Central memory CD8-positive, alpha-beta T cell (primary cell): ENCODE measurements around the gene RAB18.

Experiments used
- ATAC-seq: fragments of 150-1000 bp; cut with Tn5 transposase; replicated peaks from 2 replicates; pipeline ENCODE4 v1.10.0; 2022; ENCODE audit warnings: mild to moderate bottlenecking, moderate FRiP score, moderate number of reproducible peaks; ENCODE audit not compliant: poor library complexity, severe bottlenecking; ENCODE audit errors: extremely low read depth
- DNase-seq, 2 donors: peaks; one replicate each; pipeline ENCODE4 v3.0.0; 2021; ENCODE audit warnings: low spot score in 2 of 2
- H3K27ac Mint-ChIP-seq: one replicate; pipeline ENCODE4 v1.8.0; 2022; ENCODE audit warnings: low read depth, mild to moderate bottlenecking, moderate library complexity, mixed read lengths
- H3K27me3 Mint-ChIP-seq: one replicate; pipeline ENCODE4 v1.8.0; 2022; ENCODE audit warnings: mixed read lengths
- H3K36me3 Mint-ChIP-seq: one replicate; pipeline ENCODE4 v1.8.0; 2022; ENCODE audit warnings: mild to moderate bottlenecking, moderate library complexity, mixed read lengths; ENCODE audit not compliant: insufficient read depth
- H3K4me1 Mint-ChIP-seq: one replicate; pipeline ENCODE4 v1.8.0; 2022; ENCODE audit warnings: mixed read lengths
- H3K4me3 Mint-ChIP-seq: one replicate; pipeline ENCODE4 v1.8.0; 2022; ENCODE audit warnings: mild to moderate bottlenecking, moderate library complexity, mixed read lengths
- H3K9me3 Mint-ChIP-seq: one replicate; pipeline ENCODE4 v1.8.0; 2022; ENCODE audit warnings: mixed read lengths

Gene RAB18

GRCh38 chr10:27512548-27512947 is 8.4 kb downstream of the RAB18 start:
- DNase-seq (no peak), ATAC-seq (no peak)
- Mint-ChIP-seq H3K9me3 (no peaks in the 10 kb centered on the region), H3K4me1 (peaks cover 66% of the 10 kb centered on the region), H3K27me3 (no peaks in the 10 kb centered on the region), H3K4me3 (no peak overlapping the region), H3K36me3 (peaks cover 51% of the 10 kb centered on the region), H3K27ac (no peak overlapping the region)

- peaks cover 49% of the 10 kb centered on the region for H3K36me3 Mint-ChIP-seq
- H3K9me3 Mint-ChIP-seq: no peaks in the 10 kb centered on the region
- peak overlapping the region; percentile 34 for H3K27ac Mint-ChIP-seq
- no peak for DNase-seq
- peaks cover 68% of the 10 kb centered on the region for H3K4me1 Mint-ChIP-seq
- peak overlapping the region; percentile 18 for H3K4me3 Mint-ChIP-seq
- ATAC-seq: no peak
- no peaks in the 10 kb centered on the region for H3K27me3 Mint-ChIP-seq
Observed at GRCh38 chr10:27513451-27514191, 9.5 kb downstream of the RAB18 start.

DNA sequence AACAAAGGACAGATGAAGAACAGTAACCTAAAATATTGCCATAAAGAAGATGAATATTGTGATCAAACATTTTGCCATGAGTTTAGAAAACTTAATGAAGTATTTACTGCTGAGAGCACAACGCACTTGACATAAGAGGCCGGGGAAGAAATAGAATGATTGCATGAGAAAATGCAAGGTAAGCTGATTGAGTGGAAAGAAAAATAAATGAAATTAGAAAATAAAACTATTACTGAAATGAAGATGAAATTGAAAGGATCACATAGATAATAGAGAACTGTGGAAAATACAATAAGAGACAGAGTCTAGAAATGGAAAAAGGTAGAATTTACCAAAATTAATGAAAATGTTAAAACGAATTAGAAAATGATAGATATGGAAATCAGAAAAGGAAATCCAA is 10.1 kb downstream of the RAB18 start:
- no peaks in the 10 kb centered on the region for H3K9me3 Mint-ChIP-seq
- peak overlapping the region; percentile 34 for H3K27ac Mint-ChIP-seq
- DNase-seq (no peak), ATAC-seq (no peak)
- H3K4me3 Mint-ChIP-seq: peak overlapping the region; percentile 9
- peaks cover 48% of the 10 kb centered on the region for H3K36me3 Mint-ChIP-seq
- no peaks in the 10 kb centered on the region for H3K27me3 Mint-ChIP-seq
- peaks cover 66% of the 10 kb centered on the region for H3K4me1 Mint-ChIP-seq

DNA sequence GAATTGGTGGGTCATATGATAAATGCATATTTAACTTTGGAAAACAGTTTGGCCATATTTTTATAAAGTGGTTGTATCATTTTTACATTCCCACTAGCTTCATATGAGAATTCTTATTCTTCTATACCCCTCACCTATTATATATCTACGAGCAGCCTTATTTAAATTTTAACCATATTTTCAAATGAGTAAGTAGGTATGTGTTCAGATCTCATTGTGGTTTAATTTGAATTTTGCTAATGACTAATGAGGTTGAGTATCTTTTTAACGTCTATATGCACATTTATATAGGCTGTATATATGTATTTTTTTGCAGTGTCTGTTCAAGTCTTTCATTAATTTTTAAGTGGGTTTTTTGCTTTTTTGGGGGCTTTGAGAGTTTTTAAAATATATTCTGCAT is 14.2 kb downstream of the RAB18 start:
- DNase-seq: no peak
- no peaks in the 10 kb centered on the region for H3K9me3 Mint-ChIP-seq
- no peaks in the 10 kb centered on the region for H3K27me3 Mint-ChIP-seq
- H3K36me3 Mint-ChIP-seq: peaks cover 23% of the 10 kb centered on the region
- H3K4me3 Mint-ChIP-seq: no peak overlapping the region
- ATAC-seq: no peak
- H3K27ac Mint-ChIP-seq: no peak overlapping the region
- peaks cover 78% of the 10 kb centered on the region for H3K4me1 Mint-ChIP-seq

GRCh38 chr10:27525819-27526218 is 21.7 kb downstream of the RAB18 start:
- H3K27me3 Mint-ChIP-seq: no peaks in the 10 kb centered on the region
- H3K9me3 Mint-ChIP-seq: no peaks in the 10 kb centered on the region
- peaks cover 12% of the 10 kb centered on the region for H3K36me3 Mint-ChIP-seq
- H3K27ac Mint-ChIP-seq: no peak overlapping the region
- peaks cover 84% of the 10 kb centered on the region for H3K4me1 Mint-ChIP-seq
- no peak overlapping the region for H3K4me3 Mint-ChIP-seq
- ATAC-seq: no peak
- no peak for DNase-seq

DNA sequence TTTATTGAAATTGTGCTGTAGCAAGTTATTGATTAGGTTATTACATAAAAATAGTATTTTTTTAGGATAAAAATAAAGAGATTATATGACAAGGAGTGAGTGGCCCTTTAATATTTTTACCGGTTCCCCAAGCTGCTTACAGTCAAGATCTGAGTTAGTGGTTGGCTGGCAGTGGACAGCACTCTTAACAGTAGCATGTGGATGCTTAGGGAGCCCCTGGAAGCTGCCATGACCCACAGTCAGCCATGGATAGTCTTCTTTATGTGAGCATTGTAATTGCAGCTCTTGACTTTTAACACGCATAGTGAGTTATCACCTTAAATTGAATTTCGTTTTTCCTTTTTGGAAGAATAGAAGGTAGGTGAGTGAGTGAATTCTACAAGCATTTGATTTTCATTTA is 22.1 kb downstream of the RAB18 start:
- no peak for ATAC-seq
- Mint-ChIP-seq H3K36me3 (peaks cover 12% of the 10 kb centered on the region), H3K4me1 (peaks cover 85% of the 10 kb centered on the region), H3K27ac (no peak overlapping the region), H3K4me3 (no peak overlapping the region), H3K9me3 (no peaks in the 10 kb centered on the region), H3K27me3 (no peaks in the 10 kb centered on the region)
- DNase-seq: no peak

DNA sequence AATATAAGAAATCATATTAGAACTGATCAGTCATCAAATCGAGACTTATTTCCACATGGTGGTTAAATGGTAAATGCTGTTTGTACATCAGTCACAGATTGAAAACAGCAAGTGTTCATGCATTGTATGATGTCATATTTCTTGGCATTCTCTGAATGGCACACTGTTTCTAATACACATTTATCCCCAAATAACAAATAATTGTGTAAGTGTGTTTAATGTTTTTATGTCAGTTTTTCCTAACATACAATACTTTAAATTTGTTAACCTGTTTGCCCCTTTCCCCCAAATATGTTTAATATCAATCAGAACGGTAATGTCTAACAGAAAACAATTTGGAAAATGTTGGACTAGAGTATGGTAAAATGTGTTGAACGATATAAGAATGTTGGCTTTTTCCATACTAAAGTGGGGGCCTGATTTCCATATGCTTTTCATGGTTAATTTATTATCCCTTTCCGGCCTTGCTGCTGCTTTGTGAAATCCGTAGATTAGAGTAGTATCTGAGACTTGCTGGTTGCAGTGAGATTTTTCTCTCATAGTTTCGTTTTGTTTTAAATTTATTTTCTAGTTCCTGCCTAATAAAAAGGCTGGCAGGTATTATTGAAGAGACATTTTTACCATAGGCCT is 23.7 kb downstream of the RAB18 start:
- Mint-ChIP-seq H3K4me1 (peaks cover 72% of the 10 kb centered on the region), H3K36me3 (peaks cover 11% of the 10 kb centered on the region), H3K9me3 (no peaks in the 10 kb centered on the region), H3K27me3 (no peaks in the 10 kb centered on the region), H3K4me3 (no peak overlapping the region), H3K27ac (no peak overlapping the region)
- ATAC-seq: no peak
- DNase-seq: no peak

GRCh38 chr10:27529010-27529783 is 25.1 kb downstream of the RAB18 start:
- peaks cover 12% of the 10 kb centered on the region for H3K36me3 Mint-ChIP-seq
- ATAC-seq: no peak
- peaks cover 61% of the 10 kb centered on the region for H3K4me1 Mint-ChIP-seq
- H3K4me3 Mint-ChIP-seq: no peak overlapping the region
- no peaks in the 10 kb centered on the region for H3K9me3 Mint-ChIP-seq
- peak overlapping the region; percentile 68 for H3K27ac Mint-ChIP-seq
- DNase-seq: no peak
- no peaks in the 10 kb centered on the region for H3K27me3 Mint-ChIP-seq

DNA sequence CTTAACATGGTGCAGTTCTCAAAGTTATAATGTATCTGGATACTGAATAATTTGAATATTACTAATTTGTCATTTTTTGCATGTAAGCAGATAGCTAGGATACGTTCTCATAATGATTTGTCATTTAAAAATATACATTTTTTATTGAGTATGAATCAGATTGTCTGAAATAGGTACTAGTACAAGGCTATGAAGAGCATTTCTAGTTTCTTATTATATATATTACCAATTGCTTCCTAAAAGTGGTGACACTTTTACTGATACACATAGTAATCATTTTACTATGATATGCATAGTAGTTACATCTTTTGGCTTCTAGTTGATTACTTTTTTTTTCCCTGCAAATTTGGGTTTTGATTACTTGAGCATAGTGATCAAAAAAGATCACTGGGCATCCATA is 26.4 kb downstream of the RAB18 start:
- H3K27me3 Mint-ChIP-seq: no peaks in the 10 kb centered on the region
- H3K9me3 Mint-ChIP-seq: no peaks in the 10 kb centered on the region
- peaks cover 49% of the 10 kb centered on the region for H3K4me1 Mint-ChIP-seq
- H3K4me3 Mint-ChIP-seq: no peak overlapping the region
- no peak for ATAC-seq
- DNase-seq: no peak
- peaks cover 7% of the 10 kb centered on the region for H3K36me3 Mint-ChIP-seq
- no peak overlapping the region for H3K27ac Mint-ChIP-seq

DNA sequence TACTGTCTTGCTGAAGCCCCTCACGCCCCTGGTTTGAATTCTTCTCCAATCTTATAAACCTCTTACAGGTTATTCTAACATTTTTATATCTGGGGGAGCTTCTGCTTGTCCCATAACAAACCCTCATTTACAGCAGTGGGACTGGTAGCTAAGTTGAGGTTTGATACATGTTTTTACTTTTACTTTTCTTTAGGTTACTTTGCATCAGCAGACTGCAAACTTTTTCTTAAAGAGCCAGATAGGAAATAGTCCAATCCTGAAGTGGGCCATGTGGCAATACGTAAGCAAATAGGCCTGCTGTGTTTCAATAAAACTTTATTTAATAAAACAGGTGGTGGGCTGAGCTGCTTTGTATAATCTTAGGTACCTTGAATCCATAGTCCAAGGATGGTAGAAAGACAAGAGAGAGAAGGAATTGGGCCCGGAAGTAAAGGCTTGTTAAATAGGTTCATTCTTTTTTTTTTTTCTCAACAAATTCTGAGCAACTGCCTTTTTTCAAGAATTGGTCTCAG is 27.3 kb downstream of the RAB18 start:
- H3K27me3 Mint-ChIP-seq: no peaks in the 10 kb centered on the region
- H3K9me3 Mint-ChIP-seq: no peaks in the 10 kb centered on the region
- ATAC-seq (no peak), DNase-seq (no peak)
- peak overlapping the region; percentile 57 for H3K27ac Mint-ChIP-seq
- peaks cover 47% of the 10 kb centered on the region for H3K4me1 Mint-ChIP-seq
- peaks cover 7% of the 10 kb centered on the region for H3K36me3 Mint-ChIP-seq
- H3K4me3 Mint-ChIP-seq: no peak overlapping the region

DNA sequence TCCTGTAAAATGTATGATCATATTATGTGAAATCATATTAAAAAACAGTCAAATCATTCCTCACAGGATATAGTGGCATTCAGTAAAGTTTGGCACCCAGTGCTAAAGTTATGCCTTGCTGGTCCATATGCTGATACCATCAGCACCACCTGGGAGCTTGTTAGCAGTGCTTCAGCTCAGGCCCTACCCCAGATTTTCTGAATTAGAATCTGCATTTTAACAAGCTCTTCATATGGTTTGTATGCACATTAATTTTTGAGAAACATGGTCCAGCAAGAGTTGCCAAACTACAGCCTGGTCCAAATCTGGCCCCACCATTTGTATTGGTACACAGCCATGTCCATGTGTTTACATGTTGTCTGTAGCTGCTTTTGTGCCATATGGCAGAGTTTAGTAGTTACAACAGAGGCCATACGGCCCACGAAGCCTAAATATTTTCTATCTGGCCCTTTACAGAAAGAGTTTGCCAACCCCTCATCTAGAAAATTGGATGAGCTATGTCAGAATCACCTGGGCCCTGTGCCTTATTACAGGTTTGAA is 30.1 kb downstream of the RAB18 start:
- no peak for DNase-seq
- Mint-ChIP-seq H3K27ac (no peak overlapping the region), H3K9me3 (no peaks in the 10 kb centered on the region), H3K4me3 (no peak overlapping the region), H3K27me3 (no peaks in the 10 kb centered on the region), H3K36me3 (peaks cover 17% of the 10 kb centered on the region), H3K4me1 (peaks cover 21% of the 10 kb centered on the region)
- no peak for ATAC-seq

GRCh38 chr10:27535317-27535716 is 31.2 kb downstream of the RAB18 start:
- Mint-ChIP-seq H3K4me1 (peaks cover 10% of the 10 kb centered on the region), H3K9me3 (no peaks in the 10 kb centered on the region), H3K4me3 (no peak overlapping the region), H3K36me3 (peaks cover 19% of the 10 kb centered on the region), H3K27ac (no peak overlapping the region), H3K27me3 (no peaks in the 10 kb centered on the region)
- no peak for ATAC-seq
- DNase-seq: no peak
